ENCODE results near the gene MORC4. TPM values are rescaled to one million over a fixed set of nuclear protein-coding genes. Genes with fewer than 3 reads are reported as not detected.

MORC4 gene
- polyA plus RNA-seq, 1 donor from 2014 or later = 7.5 TPM

DNA sequence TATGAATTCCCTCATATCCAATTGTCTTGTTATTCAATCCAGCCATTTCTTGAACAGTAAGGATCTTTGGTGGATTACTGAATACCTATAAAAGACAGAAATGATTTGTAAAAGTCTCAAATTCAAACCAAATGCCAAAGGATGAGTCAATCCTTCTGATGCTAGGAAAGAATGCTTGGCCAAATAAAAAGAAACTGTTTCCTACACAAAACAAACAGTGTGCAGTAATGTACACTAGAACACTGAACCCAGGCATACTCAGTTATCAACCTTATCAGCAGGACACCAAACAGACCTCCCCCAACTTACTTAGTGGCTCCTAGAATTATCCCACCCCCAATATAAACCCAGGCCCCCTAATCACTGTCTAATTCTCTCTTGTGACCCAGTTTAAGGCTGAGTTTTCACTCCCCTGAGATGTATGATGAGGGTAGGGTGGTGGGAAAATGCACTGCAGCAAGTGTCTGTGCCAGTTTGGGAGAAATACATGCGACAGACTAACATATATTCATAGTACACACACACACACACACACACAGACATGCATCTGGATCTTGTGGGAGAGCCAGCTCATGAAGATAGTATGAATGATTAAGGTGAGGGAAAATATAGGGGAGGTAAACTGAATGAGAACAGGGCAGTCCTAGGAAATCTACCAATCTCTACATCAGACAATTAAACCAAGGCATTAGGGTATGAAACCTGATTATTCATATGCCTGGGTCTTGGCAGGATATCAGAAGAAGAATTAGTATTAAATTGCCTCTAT is 44.8 kb downstream of the MORC4 start:
- no peak overlapping the region for H2AFZ ChIP-seq (ENCODE audit: low read depth, low read length)
- H3K36me3 ChIP-seq (ENCODE audit: insufficient read depth, low read length) = no peaks in the 10 kb centered on the region
- TF ChIP-seq, protein P1, sequence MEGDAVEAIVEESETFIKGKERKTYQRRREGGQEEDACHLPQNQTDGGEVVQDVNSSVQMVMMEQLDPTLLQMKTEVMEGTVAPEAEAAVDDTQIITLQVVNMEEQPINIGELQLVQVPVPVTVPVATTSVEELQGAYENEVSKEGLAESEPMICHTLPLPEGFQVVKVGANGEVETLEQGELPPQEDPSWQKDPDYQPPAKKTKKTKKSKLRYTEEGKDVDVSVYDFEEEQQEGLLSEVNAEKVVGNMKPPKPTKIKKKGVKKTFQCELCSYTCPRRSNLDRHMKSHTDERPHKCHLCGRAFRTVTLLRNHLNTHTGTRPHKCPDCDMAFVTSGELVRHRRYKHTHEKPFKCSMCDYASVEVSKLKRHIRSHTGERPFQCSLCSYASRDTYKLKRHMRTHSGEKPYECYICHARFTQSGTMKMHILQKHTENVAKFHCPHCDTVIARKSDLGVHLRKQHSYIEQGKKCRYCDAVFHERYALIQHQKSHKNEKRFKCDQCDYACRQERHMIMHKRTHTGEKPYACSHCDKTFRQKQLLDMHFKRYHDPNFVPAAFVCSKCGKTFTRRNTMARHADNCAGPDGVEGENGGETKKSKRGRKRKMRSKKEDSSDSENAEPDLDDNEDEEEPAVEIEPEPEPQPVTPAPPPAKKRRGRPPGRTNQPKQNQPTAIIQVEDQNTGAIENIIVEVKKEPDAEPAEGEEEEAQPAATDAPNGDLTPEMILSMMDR (IDR thresholded peaks at IDR 0.05; ENCODE audit: poor library complexity, severe bottlenecking) = no peak
- TF ChIP-seq MXI1 (conservative IDR thresholded peaks at IDR 0.05; ENCODE audit: poor library complexity, severe bottlenecking) (no peak), POLR2AphosphoS5 (IDR thresholded peaks at IDR 0.05) (no peak), TAF1 (IDR thresholded peaks at IDR 0.05; ENCODE audit: low read depth) (no peak), SMC3 (conservative IDR thresholded peaks at IDR 0.05; ENCODE audit: poor library complexity) (no peak), RAD21 (conservative IDR thresholded peaks at IDR 0.05) (no peak), EP300 (conservative IDR thresholded peaks at IDR 0.05; ENCODE audit: poor library complexity, severe bottlenecking) (no peak), EZH2 (IDR thresholded peaks at IDR 0.05; ENCODE audit: borderline replicate concordance, insufficient read depth, low read length, poor library complexity, severe bottlenecking) (no peak)
- TF ChIP-seq, protein P2, sequence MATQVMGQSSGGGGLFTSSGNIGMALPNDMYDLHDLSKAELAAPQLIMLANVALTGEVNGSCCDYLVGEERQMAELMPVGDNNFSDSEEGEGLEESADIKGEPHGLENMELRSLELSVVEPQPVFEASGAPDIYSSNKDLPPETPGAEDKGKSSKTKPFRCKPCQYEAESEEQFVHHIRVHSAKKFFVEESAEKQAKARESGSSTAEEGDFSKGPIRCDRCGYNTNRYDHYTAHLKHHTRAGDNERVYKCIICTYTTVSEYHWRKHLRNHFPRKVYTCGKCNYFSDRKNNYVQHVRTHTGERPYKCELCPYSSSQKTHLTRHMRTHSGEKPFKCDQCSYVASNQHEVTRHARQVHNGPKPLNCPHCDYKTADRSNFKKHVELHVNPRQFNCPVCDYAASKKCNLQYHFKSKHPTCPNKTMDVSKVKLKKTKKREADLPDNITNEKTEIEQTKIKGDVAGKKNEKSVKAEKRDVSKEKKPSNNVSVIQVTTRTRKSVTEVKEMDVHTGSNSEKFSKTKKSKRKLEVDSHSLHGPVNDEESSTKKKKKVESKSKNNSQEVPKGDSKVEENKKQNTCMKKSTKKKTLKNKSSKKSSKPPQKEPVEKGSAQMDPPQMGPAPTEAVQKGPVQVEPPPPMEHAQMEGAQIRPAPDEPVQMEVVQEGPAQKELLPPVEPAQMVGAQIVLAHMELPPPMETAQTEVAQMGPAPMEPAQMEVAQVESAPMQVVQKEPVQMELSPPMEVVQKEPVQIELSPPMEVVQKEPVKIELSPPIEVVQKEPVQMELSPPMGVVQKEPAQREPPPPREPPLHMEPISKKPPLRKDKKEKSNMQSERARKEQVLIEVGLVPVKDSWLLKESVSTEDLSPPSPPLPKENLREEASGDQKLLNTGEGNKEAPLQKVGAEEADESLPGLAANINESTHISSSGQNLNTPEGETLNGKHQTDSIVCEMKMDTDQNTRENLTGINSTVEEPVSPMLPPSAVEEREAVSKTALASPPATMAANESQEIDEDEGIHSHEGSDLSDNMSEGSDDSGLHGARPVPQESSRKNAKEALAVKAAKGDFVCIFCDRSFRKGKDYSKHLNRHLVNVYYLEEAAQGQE (IDR thresholded peaks at IDR 0.05; ENCODE audit: borderline replicate concordance) = no peak
- no peaks in the 10 kb centered on the region for H3K9me2 ChIP-seq (ENCODE audit: insufficient read depth, low read length)
- H3K79me2 ChIP-seq (replicated peaks; ENCODE audit: insufficient read depth, low read length) = no peaks in the 10 kb centered on the region
- H3K9me3 ChIP-seq (ENCODE audit: low read length) = no peaks in the 10 kb centered on the region
- no peaks in the 10 kb centered on the region for H3K27me3 ChIP-seq (ENCODE audit: insufficient read depth, low read depth, low read length)
- H3K9ac ChIP-seq (ENCODE audit: low read length) = no peak overlapping the region
- no peaks in the 10 kb centered on the region for H4K20me1 ChIP-seq (ENCODE audit: insufficient read depth)
- no peaks in the 10 kb centered on the region for H3F3A ChIP-seq (ENCODE audit: insufficient read depth, low read length, poor library complexity, severe bottlenecking)
- H3K4me3 ChIP-seq (ENCODE audit: low read length) = no peak overlapping the region
- H3K4me2 ChIP-seq (ENCODE audit: low read length) = no peak overlapping the region
- no peak overlapping the region for H3K27ac ChIP-seq (ENCODE audit: low read length)

DNA sequence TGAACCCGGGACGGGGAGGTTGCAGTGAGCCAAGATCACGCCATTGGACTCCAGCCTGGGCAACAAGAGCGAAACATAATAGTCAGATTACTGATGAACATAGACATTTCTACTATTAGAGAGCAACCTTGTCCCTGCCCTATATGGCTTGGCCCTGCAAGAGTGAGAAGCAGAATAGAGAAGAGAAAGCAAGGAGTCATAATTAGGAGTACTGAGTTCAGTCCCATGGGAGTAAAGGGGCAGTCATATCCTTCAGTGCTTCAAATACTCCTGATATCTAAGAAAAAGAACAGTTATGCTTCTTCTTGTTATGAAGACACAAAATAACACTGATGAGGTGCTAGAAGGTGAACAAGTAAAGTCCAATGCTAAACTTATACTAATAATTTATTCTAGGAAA is 46.0 kb downstream of the MORC4 start:
- Histone ChIP-seq H3K9me2 (ENCODE audit: insufficient read depth, low read length) (no peaks in the 10 kb centered on the region), H3K4me3 (ENCODE audit: low read length) (no peak overlapping the region), H3K9ac (ENCODE audit: low read length) (no peak overlapping the region), H4K20me1 (ENCODE audit: insufficient read depth) (no peaks in the 10 kb centered on the region), H2AFZ (ENCODE audit: low read depth, low read length) (no peak overlapping the region), H3K4me2 (ENCODE audit: low read length) (no peak overlapping the region), H3F3A (ENCODE audit: insufficient read depth, low read length, poor library complexity, severe bottlenecking) (no peaks in the 10 kb centered on the region), H3K27ac (ENCODE audit: low read length) (no peak overlapping the region), H3K79me2 (replicated peaks; ENCODE audit: insufficient read depth, low read length) (no peaks in the 10 kb centered on the region), H3K9me3 (ENCODE audit: low read length) (no peaks in the 10 kb centered on the region), H3K36me3 (ENCODE audit: insufficient read depth, low read length) (no peaks in the 10 kb centered on the region), H3K27me3 (ENCODE audit: insufficient read depth, low read depth, low read length) (no peaks in the 10 kb centered on the region)
- TF ChIP-seq EZH2 (IDR thresholded peaks at IDR 0.05; ENCODE audit: borderline replicate concordance, insufficient read depth, low read length, poor library complexity, severe bottlenecking) (no peak), RAD21 (conservative IDR thresholded peaks at IDR 0.05) (no peak), MXI1 (conservative IDR thresholded peaks at IDR 0.05; ENCODE audit: poor library complexity, severe bottlenecking) (no peak), EP300 (conservative IDR thresholded peaks at IDR 0.05; ENCODE audit: poor library complexity, severe bottlenecking) (no peak), POLR2AphosphoS5 (IDR thresholded peaks at IDR 0.05) (no peak)
- TF ChIP-seq, protein P1 (IDR thresholded peaks at IDR 0.05; ENCODE audit: poor library complexity, severe bottlenecking) = no peak
- TF ChIP-seq, protein P2 (IDR thresholded peaks at IDR 0.05; ENCODE audit: borderline replicate concordance) = no peak

Data from neural cell (in vitro differentiated cells).